Neural progenitor cell (in vitro differentiated cells): ENCODE results near the gene ZFHX3. TPM values are rescaled to one million over a fixed set of nuclear protein-coding genes. Genes with fewer than 3 reads are reported as not detected.

Source experiments
- DNase-seq: peaks from one replicate; pipeline ENCODE4 v3.0.0-alpha.2; 2016; ENCODE audit warnings: low spot score
- H2AFZ ChIP-seq: fragments of 200-600 bp; sonication (generic); replicated peaks from 2 replicates; pipeline ENCODE4 v1.6.1; 2016; ENCODE audit warnings: antibody characterized with exemption
- H3F3A ChIP-seq: fragments of 200-600 bp; sonication (generic); 2 replicates; pipeline ENCODE4 v1.6.1; 2016; ENCODE audit warnings: antibody characterized with exemption, low read depth
- H3K27ac ChIP-seq: fragments of 200-600 bp; sonication (generic); 2 replicates; pipeline ENCODE4 v1.5.1; 2016; ENCODE audit warnings: mild to moderate bottlenecking
- H3K27me3 ChIP-seq: fragments of 200-600 bp; sonication (generic); 2 replicates; pipeline ENCODE4 v1.6.1; 2016; ENCODE audit warnings: mild to moderate bottlenecking, moderate library complexity
- H3K36me3 ChIP-seq: fragments of 200-600 bp; sonication (generic); 2 replicates; pipeline ENCODE4 v1.5.1; 2016
- H3K4me1 ChIP-seq: fragments of 200-600 bp; sonication (generic); 2 replicates; pipeline ENCODE4 v1.6.1; 2016; ENCODE audit warnings: mixed run types
- H3K4me2 ChIP-seq: fragments of 200-600 bp; sonication (generic); 2 replicates; pipeline ENCODE4 v1.6.1; 2016
- H3K4me3 ChIP-seq: fragments of 200-600 bp; sonication (generic); 2 replicates; pipeline ENCODE4 v1.5.1; 2016
- H3K79me2 ChIP-seq: fragments of 200-600 bp; sonication (generic); 2 replicates; pipeline ENCODE4 v1.6.1; 2016; ENCODE audit warnings: low read depth
- H3K9ac ChIP-seq: fragments of 200-600 bp; sonication (generic); 2 replicates; pipeline ENCODE4 v1.6.1; 2016
- H3K9me3 ChIP-seq: fragments of 200-600 bp; sonication (generic); 2 replicates; pipeline ENCODE4 v1.5.1; 2016; ENCODE audit warnings: low read depth
- H4K20me1 ChIP-seq: fragments of 200-600 bp; sonication (generic); 2 replicates; pipeline ENCODE4 v1.6.1; 2016; ENCODE audit warnings: low read depth
- H3K27ac Mint-ChIP-seq: 3 replicates; pipeline ENCODE4 v1.8.0; 2021; ENCODE audit warnings: mixed read lengths
- H3K27me3 Mint-ChIP-seq: 2 replicates; pipeline ENCODE4 v1.8.0; 2022; ENCODE audit warnings: low read depth, mild to moderate bottlenecking, inconsistent platforms, moderate library complexity, mixed read lengths; ENCODE audit not compliant: insufficient read depth
- H3K36me3 Mint-ChIP-seq: 3 replicates; pipeline ENCODE4 v1.8.0; 2021; ENCODE audit warnings: mixed read lengths
- H3K4me1 Mint-ChIP-seq: 3 replicates; pipeline ENCODE4 v1.8.0; 2021; ENCODE audit warnings: mixed read lengths
- H3K4me3 Mint-ChIP-seq: 3 replicates; pipeline ENCODE4 v1.8.0; 2021; ENCODE audit warnings: mild to moderate bottlenecking, moderate library complexity, mixed read lengths
- H3K9me3 Mint-ChIP-seq: 3 replicates; pipeline ENCODE4 v1.8.0; 2020; ENCODE audit warnings: mixed read lengths
- CTCF ChIP-seq: fragments of 200-600 bp; sonication (generic); IDR thresholded peaks from 2 replicates; pipeline ENCODE4 v1.5.1; 2017; ENCODE audit warnings: antibody characterized with exemption, mild to moderate bottlenecking
- EZH2 ChIP-seq: fragments of 200-600 bp; sonication (generic); IDR thresholded peaks from 2 replicates; pipeline ENCODE4 v1.6.1; 2017; ENCODE audit warnings: antibody characterized with exemption, mild to moderate bottlenecking, moderate library complexity
- EZH2phosphoT487 ChIP-seq: fragments of 200-600 bp; sonication (generic); IDR thresholded peaks from 2 replicates; pipeline ENCODE4 v1.6.1; 2017; ENCODE audit warnings: antibody characterized with exemption
- total RNA-seq: library from RNA; depleted of rRNA; stranded (reverse); fragments of >200 nt; gene quantifications from 2 replicates; pipeline ENCODE4 v1.2.3, GENCODE V29; 2015; ENCODE audit warnings: low replicate concordance

The ZFHX3 gene
- total RNA-seq, 1 donor from 2014 or later, result 2.4 TPM

- DNase-seq, result no peak
- TF ChIP-seq EZH2 (no peak), CTCF (no peak), EZH2phosphoT487 (no peak)
Measured at GRCh38 chr16:72891291-72892227, 156.4 kb downstream of the ZFHX3 start.

GRCh38 chr16:72890587-72890986 lies 157.3 kb downstream of the ZFHX3 start:
- no peak overlapping the region for H3K27ac Mint-ChIP-seq
- DNase-seq, result no peak
- no peak for TF ChIP-seq EZH2
- no peak for TF ChIP-seq CTCF
- TF ChIP-seq EZH2phosphoT487, result no peak

More at GRCh38 chr16:72891291-72892227, 156.4 kb downstream of the ZFHX3 start:
- H3K36me3 Mint-ChIP-seq, result peaks cover 43% of the 10 kb centered on the region
- H3K9ac ChIP-seq, result no peak overlapping the region
- no peak overlapping the region for H3K27ac ChIP-seq
- H3K4me1 ChIP-seq, result peaks cover 17% of the 10 kb centered on the region
- no peaks in the 10 kb centered on the region for H3F3A ChIP-seq
- H3K79me2 ChIP-seq, result no peaks in the 10 kb centered on the region
- H3K36me3 ChIP-seq, result no peaks in the 10 kb centered on the region
- no peaks in the 10 kb centered on the region for H3K9me3 ChIP-seq
- no peak overlapping the region for H3K4me3 ChIP-seq
- H3K9me3 Mint-ChIP-seq, result no peaks in the 10 kb centered on the region
- H2AFZ ChIP-seq, result no peak overlapping the region
- no peak overlapping the region for H3K4me3 Mint-ChIP-seq
- H3K4me2 ChIP-seq, result no peak overlapping the region
- peaks cover 47% of the 10 kb centered on the region for H3K4me1 Mint-ChIP-seq
- H3K27ac Mint-ChIP-seq, result no peak overlapping the region
- H3K27me3 ChIP-seq, result no peaks in the 10 kb centered on the region
- no peaks in the 10 kb centered on the region for H3K27me3 Mint-ChIP-seq
- no peaks in the 10 kb centered on the region for H4K20me1 ChIP-seq

GRCh38 chr16:72889616-72890582 lies 158.0 kb downstream of the ZFHX3 start:
- peaks cover 52% of the 10 kb centered on the region for H3K36me3 Mint-ChIP-seq
- H3K4me1 Mint-ChIP-seq, result peaks cover 38% of the 10 kb centered on the region
- H3K27me3 Mint-ChIP-seq, result no peaks in the 10 kb centered on the region
- Histone ChIP-seq H3K27me3 (no peaks in the 10 kb centered on the region), H3K4me3 (no peak overlapping the region), H3F3A (no peaks in the 10 kb centered on the region), H3K9me3 (no peaks in the 10 kb centered on the region), H3K79me2 (no peaks in the 10 kb centered on the region), H2AFZ (no peak overlapping the region), H4K20me1 (no peaks in the 10 kb centered on the region), H3K9ac (no peak overlapping the region), H3K36me3 (no peaks in the 10 kb centered on the region), H3K27ac (no peak overlapping the region), H3K4me2 (no peak overlapping the region), H3K4me1 (peaks cover 9% of the 10 kb centered on the region)
- H3K4me3 Mint-ChIP-seq, result no peak overlapping the region
- no peak overlapping the region for H3K27ac Mint-ChIP-seq
- no peaks in the 10 kb centered on the region for H3K9me3 Mint-ChIP-seq
- TF ChIP-seq EZH2 (no peak), EZH2phosphoT487 (no peak), CTCF (no peak)
- DNase-seq, result no peak

More at GRCh38 chr16:72890587-72890986, 157.3 kb downstream of the ZFHX3 start:
- Mint-ChIP-seq H3K36me3 (peaks cover 49% of the 10 kb centered on the region), H3K9me3 (no peaks in the 10 kb centered on the region), H3K27me3 (no peaks in the 10 kb centered on the region), H3K4me1 (peaks cover 45% of the 10 kb centered on the region), H3K4me3 (no peak overlapping the region)
- H3K27ac ChIP-seq, result no peak overlapping the region
- H3K4me3 ChIP-seq, result no peak overlapping the region
- no peaks in the 10 kb centered on the region for H3F3A ChIP-seq
- H3K79me2 ChIP-seq, result no peaks in the 10 kb centered on the region
- H3K4me1 ChIP-seq, result peaks cover 9% of the 10 kb centered on the region
- no peaks in the 10 kb centered on the region for H3K27me3 ChIP-seq
- no peaks in the 10 kb centered on the region for H3K36me3 ChIP-seq
- no peak overlapping the region for H2AFZ ChIP-seq
- H3K9ac ChIP-seq, result no peak overlapping the region
- no peaks in the 10 kb centered on the region for H4K20me1 ChIP-seq
- H3K4me2 ChIP-seq, result no peak overlapping the region
- no peaks in the 10 kb centered on the region for H3K9me3 ChIP-seq
